Stimulated activated naive CD8-positive, alpha-beta T cell treated with anti-CD3 and anti-CD28 coated beads, Interleukin-15, Interleukin-2, amounts not matched to agents 100 U/mL and 50 U/mL, for 24 hours (primary cell): ENCODE data around the gene SPECC1L.
"Not testable (repeated sequence)": the region's sequence is repeated elsewhere in the genome, so short reads cannot be mapped to it uniquely, and the experiment has no call there.

Source experiments
- ATAC-seq: fragments of 150-1000 bp; cut with Tn5 transposase; one replicate; pipeline ENCODE4 v1.10.0; 2021
- DNase-seq: peaks from one replicate; pipeline ENCODE4 v3.0.0; 2021

Gene SPECC1L

GRCh38 chr22:24245584-24246561 lies 24.8 kb upstream of the SPECC1L start:
- ATAC-seq, DNase-seq: not testable (repeated sequence)

- ATAC-seq: no peak
- no peak for DNase-seq
Measured at GRCh38 chr22:24247011-24247507, 23.6 kb upstream of the SPECC1L start.

GRCh38 chr22:24247564-24248344 lies 22.9 kb upstream of the SPECC1L start:
- DNase-seq (peak; percentile 69), ATAC-seq (peak; percentile 82)

DNA sequence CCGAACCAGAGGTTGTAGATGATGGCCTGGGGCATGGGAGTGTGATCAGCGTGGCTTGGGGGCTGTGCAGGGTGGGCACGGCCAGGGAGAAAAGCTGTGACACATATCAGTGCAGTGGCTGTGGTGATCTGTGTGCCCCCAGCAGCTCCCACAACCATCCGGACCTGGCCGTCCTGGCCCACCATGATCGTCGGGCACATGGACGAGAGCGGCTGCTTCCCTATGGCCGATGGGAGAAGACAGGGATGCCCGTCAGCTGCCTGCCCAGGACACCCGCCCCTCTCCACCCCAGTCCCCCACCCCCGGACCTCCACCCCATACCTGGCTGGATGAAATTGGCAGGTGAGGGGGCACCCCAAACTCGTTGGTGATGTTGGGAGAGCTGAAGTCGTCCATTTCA lies 22.0 kb upstream of the SPECC1L start:
- not testable (repeated sequence) for ATAC-seq, DNase-seq

- ATAC-seq, DNase-seq: not testable (repeated sequence)
Measured at GRCh38 chr22:24249413-24249812, 21.2 kb upstream of the SPECC1L start.

GRCh38 chr22:24251286-24251685 lies 19.3 kb upstream of the SPECC1L start:
- not testable (repeated sequence) for DNase-seq, ATAC-seq

DNA sequence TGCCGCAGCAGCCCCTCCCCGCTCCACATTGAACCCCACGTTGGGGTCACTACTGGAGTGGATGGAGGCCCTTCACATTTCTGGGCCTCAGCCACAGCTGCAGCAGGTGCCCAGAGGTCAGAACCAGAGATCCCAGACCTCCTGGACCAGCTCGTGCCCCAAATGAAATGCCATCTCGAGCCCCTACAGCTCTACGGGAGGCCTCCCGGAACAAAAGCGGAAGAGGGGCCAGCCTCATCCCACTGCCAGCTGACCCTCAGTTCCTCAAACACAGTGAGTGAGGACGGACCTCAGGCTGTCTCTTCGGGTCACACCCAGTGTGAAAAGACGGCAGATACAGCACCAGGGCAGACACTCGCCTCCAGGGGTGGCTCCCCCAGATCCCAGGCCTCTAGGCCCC lies 17.5 kb upstream of the SPECC1L start:
- not testable (repeated sequence) for ATAC-seq, DNase-seq

DNA sequence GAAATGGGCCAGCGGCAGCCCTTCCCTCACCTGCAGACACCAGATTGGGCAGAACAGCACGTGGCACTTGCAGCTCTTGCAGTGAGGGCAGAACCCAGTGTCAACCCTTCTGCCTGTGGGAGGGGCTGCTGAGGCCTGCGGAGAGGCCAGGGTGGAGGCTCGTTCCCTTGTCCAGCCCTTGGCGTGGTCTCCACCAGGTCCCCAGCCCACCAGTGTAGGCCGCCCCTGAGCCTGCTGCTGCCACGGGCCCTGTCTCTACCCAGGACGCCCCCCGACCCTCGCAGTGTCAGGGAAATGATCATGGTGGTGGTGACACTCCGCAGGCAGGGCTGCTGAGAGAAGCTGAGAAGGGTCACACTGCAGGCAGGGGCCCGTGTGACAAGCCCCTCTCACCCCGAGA lies 14.5 kb upstream of the SPECC1L start:
- not testable (repeated sequence) for ATAC-seq, DNase-seq

DNA sequence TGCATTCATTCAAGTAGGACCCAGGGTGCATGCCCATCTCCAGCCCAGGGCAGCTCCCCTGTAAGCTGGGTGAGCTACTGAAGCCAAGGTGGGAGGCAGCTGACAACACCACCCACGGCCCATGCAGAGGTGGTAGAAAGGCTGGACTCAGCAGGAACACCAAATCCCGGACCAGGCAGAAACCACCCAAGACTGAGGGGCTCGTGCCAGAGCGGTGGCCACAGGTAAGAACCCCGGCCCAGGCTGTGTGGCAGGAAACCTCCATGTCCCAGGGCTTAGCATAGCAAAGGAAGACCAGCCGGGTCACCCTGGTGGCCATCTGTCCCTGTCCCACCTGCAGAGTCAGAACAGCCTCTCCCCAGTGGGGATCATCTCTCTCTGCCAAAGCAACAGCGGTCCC lies 13.9 kb upstream of the SPECC1L start:
- DNase-seq, ATAC-seq: not testable (repeated sequence)

DNA sequence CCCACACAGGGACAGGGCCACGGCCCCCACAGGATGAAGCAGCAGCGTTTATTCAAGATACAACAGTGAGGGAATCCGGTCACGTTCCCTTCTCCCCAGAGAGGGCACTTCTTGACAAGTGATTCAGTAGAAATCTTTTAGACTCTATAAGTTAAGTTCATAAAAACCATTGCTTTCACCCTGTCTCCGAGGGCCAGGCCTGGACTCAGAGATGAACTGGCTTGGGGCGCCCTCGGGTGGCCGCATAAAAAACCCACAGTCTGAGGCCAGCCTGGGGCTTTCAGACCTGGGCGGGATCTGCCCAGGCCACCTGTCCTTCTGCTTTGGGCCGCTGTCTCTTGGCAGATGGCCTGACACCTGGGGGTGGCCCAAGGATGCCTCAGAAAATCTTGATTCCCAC lies 11.2 kb upstream of the SPECC1L start:
- peak; percentile 67 for DNase-seq
- ATAC-seq: not testable (repeated sequence)

GRCh38 chr22:24262185-24262749 lies 8.4 kb upstream of the SPECC1L start:
- DNase-seq, ATAC-seq: not testable (repeated sequence)

- not testable (repeated sequence) for DNase-seq, ATAC-seq
Measured at GRCh38 chr22:24263479-24263878, 7.2 kb upstream of the SPECC1L start.

DNA sequence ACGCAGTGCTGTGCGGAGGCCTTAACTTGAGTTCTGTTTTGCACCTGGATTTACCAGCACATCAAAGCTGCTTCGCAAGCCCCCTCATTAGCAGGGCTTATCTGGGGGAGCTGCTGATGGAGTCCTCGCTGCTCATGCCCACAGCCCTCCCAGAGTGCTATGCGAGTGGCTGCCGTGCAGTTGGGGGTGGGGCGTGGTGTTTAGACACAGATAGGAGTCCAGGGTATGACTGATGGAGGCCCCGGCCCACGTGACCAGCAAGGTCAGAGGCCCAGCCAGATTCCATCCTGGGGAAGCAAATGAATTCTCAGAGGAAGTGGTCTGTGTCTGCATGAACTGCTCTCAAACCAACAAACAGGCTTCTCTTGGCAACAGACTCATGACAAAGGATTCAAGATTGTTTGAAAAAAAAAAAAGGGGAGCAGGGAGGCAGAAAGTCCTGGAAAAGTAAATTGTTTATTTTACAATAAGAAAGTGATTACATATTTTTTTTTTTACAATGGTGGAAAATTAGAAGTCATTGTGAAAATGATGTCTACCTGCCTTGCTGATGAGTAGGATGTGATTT lies 6.2 kb upstream of the SPECC1L start:
- not testable (repeated sequence) for ATAC-seq, DNase-seq

GRCh38 chr22:24265734-24266133 lies 4.9 kb upstream of the SPECC1L start:
- ATAC-seq (no peak), DNase-seq (no peak)

GRCh38 chr22:24266495-24266894 lies 4.1 kb upstream of the SPECC1L start:
- not testable (repeated sequence) for DNase-seq, ATAC-seq

GRCh38 chr22:24271386-24271854 lies 789 bp downstream of the SPECC1L start:
- ATAC-seq (no peak), DNase-seq (no peak)

DNA sequence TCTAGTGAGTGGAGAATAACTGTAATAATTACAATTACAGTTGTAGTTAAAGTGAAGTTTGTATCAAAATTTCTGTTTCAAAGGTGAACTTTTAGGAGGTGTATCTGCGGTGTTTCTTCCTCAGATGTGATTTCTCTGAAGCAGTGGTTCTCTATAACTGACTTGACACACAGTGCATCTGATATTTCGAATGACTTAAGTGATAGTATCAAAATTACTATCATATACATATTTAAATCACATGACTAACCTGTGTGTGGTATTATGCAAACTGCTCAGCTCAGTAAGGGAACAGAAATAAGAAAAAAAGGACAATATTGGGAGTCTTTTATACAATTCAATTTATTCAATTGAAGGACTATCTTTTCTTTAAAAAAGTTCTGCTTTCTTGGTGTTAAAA lies 2.4 kb downstream of the SPECC1L start:
- not testable (repeated sequence) for DNase-seq
- ATAC-seq: peak; percentile 53

DNA sequence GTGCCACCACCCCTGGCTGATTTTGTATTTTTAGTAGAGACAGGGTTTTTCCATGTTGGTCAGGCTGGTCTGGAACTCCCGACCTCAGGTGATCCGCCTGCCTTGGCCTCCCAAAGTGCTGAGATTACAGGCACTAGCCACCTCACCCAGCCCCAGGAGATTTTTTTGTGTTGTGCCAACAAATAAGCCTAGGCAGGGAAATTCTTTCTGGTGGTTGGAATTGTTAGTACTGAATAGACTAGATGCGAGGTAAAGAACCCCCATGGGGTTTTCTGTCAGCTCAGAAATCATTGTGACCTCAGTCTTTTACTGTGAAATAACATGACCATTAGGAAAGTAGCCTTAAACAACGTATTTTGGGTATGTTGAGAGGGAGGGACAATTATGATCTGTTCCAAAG lies 3.3 kb downstream of the SPECC1L start:
- ATAC-seq, DNase-seq: not testable (repeated sequence)

DNA sequence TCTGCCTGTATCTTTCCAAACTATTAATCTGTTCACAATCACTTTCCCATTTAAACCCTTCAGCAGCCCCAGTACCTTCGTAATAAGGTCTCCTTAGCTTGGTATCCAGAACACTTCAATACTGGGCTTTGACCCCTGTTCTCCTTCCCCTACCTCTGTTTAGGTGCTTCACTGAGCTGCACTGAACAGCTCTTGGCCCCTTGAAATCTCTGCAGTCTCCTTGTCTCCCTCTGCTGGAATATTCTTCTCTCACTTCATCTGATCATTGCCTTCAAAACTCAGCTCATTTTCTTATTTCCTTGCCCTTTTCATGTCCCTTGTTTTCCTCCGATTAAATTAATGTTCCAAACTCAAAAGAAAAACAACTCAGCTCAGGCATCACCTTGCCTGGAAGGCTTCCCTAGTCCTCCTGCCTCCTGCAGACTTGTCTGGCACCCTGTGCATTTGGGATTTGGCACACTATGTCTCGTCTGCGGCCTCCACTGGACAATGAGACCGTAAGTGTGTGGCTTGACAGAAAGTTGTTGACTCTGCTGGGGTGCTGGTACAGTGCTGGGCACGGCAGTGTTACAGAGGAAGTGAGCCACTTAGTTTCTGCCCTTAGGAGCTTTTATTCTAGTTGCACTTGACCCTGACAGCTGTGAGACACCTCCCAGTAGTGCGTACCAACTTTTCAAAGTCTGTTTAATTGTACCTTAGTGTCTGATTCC lies 4.2 kb downstream of the SPECC1L start:
- not testable (repeated sequence) for ATAC-seq

DNA sequence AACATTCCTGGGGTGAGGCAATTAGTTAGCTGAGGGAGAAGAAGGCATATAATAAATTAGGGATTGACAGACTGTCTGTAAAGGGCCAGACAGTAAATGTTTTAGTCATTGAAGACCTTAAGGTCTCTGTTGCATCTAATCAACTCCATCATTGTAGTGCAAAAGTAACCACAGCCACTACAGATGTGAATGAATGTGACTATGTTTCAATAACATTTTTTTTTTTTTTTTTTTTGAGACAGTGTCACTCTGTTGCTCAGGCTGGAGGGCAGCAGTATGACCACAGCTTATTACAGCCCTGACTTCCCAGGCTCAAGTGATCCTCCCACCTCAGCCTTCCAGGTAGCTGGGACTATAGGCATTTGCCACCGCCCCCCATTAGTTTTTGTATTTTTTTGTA lies 9.7 kb downstream of the SPECC1L start:
- not testable (repeated sequence) for ATAC-seq, DNase-seq

More for the DNA sequence above, 4.2 kb downstream of the SPECC1L start:
- not testable (repeated sequence) for DNase-seq

DNA sequence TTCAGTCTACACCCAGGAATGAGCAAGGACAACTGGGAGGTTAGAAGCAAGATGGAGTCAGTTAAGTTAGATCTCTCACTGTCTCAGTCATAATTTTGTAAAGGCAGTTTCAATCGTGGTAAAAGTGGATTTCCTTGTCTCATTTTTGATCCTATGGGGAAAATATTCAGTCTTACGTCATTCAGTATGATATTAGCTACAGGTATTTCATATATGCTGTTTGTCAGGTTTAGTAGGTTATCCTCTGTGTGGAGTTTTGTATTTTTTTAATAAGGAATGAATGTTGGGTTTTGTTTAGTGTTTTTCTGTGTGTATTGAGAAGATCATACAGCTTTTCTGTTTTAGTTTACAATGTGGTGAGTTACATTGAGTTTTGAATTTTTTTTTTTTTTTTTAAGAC lies 11.8 kb downstream of the SPECC1L start:
- no peak for ATAC-seq
- no peak for DNase-seq
